ENCODE measurements around the gene HS6ST1. TPM values are rescaled to one million over a fixed set of nuclear protein-coding genes. Genes with fewer than 3 reads are reported as not detected.

HS6ST1 gene
- total and polyA plus RNA-seq, 7 donors: 12.0 to 27.4 (median 17.1) TPM

GRCh38 chr2:128308889-128309279 is 9.8 kb downstream of the HS6ST1 start:
- TF ChIP-seq CTCF (IDR thresholded peaks at IDR 0.05): no peak
- no peak for TF ChIP-seq EP300 (IDR thresholded peaks at IDR 0.05)
- no peak for TF ChIP-seq POLR2A (IDR thresholded peaks at IDR 0.05)
- TF ChIP-seq POLR2AphosphoS5 (IDR thresholded peaks at IDR 0.05): no peak
- H3K36me3 ChIP-seq: no peaks in the 10 kb centered on the region
- no peaks in the 10 kb centered on the region for H3K27me3 ChIP-seq
- H3K27ac ChIP-seq: peak overlapping the region; percentile 18 to 93 (median 78)
- H3K4me1 ChIP-seq: peaks cover 0 to 92% (median 83%) of the 10 kb centered on the region in 4 donors
- DNase-seq: no peak
- WGBS, 2 donors: 82 to 87% methylated on average over 2 of the region's 2 CpGs
- no peaks in the 10 kb centered on the region for H3K9me3 ChIP-seq
- intact Hi-C loops (cut with DNase I): loop anchor here (5.0 kb wide), 2 partner anchors 77 to 127 kb away; no protein-coding TSS in a partner anchor
- H3K4me3 ChIP-seq: no peak overlapping the region

GRCh38 chr2:128308284-128308731 is 10.4 kb downstream of the HS6ST1 start:
- H3K27me3 ChIP-seq: no peaks in the 10 kb centered on the region
- H3K9me3 ChIP-seq: no peaks in the 10 kb centered on the region
- intact Hi-C loops (cut with DNase I): loop anchor here (5.0 kb wide), 2 partner anchors 76 to 126 kb away; no protein-coding TSS in a partner anchor
- H3K36me3 ChIP-seq: no peaks in the 10 kb centered on the region
- 52 to 59% methylated on average over 5 of the region's 5 CpGs for WGBS, 2 donors
- no peak for TF ChIP-seq POLR2A (IDR thresholded peaks at IDR 0.05)
- TF ChIP-seq EP300 (IDR thresholded peaks at IDR 0.05): no peak
- TF ChIP-seq CTCF (IDR thresholded peaks at IDR 0.05): no peak
- TF ChIP-seq POLR2AphosphoS5 (IDR thresholded peaks at IDR 0.05): no peak
- H3K4me1 ChIP-seq: peaks cover 0 to 92% (median 80%) of the 10 kb centered on the region in 4 donors
- peak overlapping the region in 3 of 4 donors; percentile 67 to 93 (median 89) for H3K27ac ChIP-seq
- DNase-seq: peak; percentile 73
- H3K4me3 ChIP-seq: no peak overlapping the region

GRCh38 chr2:128307595-128307994 is 11.1 kb downstream of the HS6ST1 start:
- Histone ChIP-seq H3K27ac (peak overlapping the region in 3 of 4 donors; percentile 80 to 93 (median 89)), H3K4me3 (no peak overlapping the region), H3K9me3 (no peaks in the 10 kb centered on the region), H3K4me1 (peaks cover 0 to 93% (median 78%) of the 10 kb centered on the region in 4 donors), H3K36me3 (no peaks in the 10 kb centered on the region), H3K27me3 (no peaks in the 10 kb centered on the region)
- no peak for TF ChIP-seq POLR2A (IDR thresholded peaks at IDR 0.05)
- TF ChIP-seq POLR2AphosphoS5 (IDR thresholded peaks at IDR 0.05): no peak
- TF ChIP-seq CTCF (IDR thresholded peaks at IDR 0.05): no peak
- TF ChIP-seq EP300 (IDR thresholded peaks at IDR 0.05): no peak
- intact Hi-C loops (cut with DNase I): loop anchor here (5.0 kb wide), 2 partner anchors 75 to 125 kb away; no protein-coding TSS in a partner anchor
- peak; percentile 55 for DNase-seq
- 89 to 90% methylated on average over 12 of the region's 12 CpGs for WGBS, 2 donors

- H3K36me3 ChIP-seq: no peaks in the 10 kb centered on the region
- H3K27me3 ChIP-seq: no peaks in the 10 kb centered on the region
- H3K9me3 ChIP-seq: no peaks in the 10 kb centered on the region
- intact Hi-C loops (cut with DNase I): loop anchor here (5.0 kb wide), 2 partner anchors 75 to 125 kb away; no protein-coding TSS in a partner anchor
- 81 to 82% methylated on average over 11 of the region's 11 CpGs for WGBS, 2 donors
- TF ChIP-seq POLR2AphosphoS5 (IDR thresholded peaks at IDR 0.05) (no peak), CTCF (IDR thresholded peaks at IDR 0.05) (no peak), EP300 (IDR thresholded peaks at IDR 0.05) (no peak), POLR2A (IDR thresholded peaks at IDR 0.05) (no peak)
- peaks cover 0 to 99% (median 81%) of the 10 kb centered on the region in 4 donors for H3K4me1 ChIP-seq
- H3K4me3 ChIP-seq: no peak overlapping the region
- DNase-seq: peak; percentile 70
- peak overlapping the region; percentile 70 to 93 (median 84) for H3K27ac ChIP-seq
Measured at GRCh38 chr2:128306931-128307460, 11.7 kb downstream of the HS6ST1 start.
